Peyer's patch (tissue), 4 donors: ENCODE measurements around the gene HDAC1.

ENCODE experiments used
- CTCF ChIP-seq, 6 experiments: fragments of 450-650 bp in 4 of 6; fragments of 200-600 bp in 2 of 6; sonication (generic) in 1 of 6; IDR thresholded peaks; one replicate each; pipeline ENCODE4 v1.5.1; 2017 to 2019; ENCODE audit warnings: antibody characterized with exemption in 6 of 6, mild to moderate bottlenecking in 3 of 6, moderate library complexity in 1 of 6
- POLR2A ChIP-seq, 2 donors: fragments of 450-650 bp; IDR thresholded peaks; one replicate each; pipeline ENCODE4 v1.5.1; 2017; ENCODE audit warnings: antibody characterized with exemption in 2 of 2, mild to moderate bottlenecking in 2 of 2, moderate library complexity in 2 of 2

- no peak for TF ChIP-seq CTCF (IDR thresholded peaks at IDR 0.05)
- TF ChIP-seq POLR2A (IDR thresholded peaks at IDR 0.05) = no peak
These were observed 39.7 kb downstream of the HDAC1 start for GRCh38 chr1:32331549-32331948.
